Measurements from ENCODE around the gene SLC17A3. TPM values are rescaled to one million over a fixed set of nuclear protein-coding genes. Genes with fewer than 3 reads are reported as not detected.

The SLC17A3 gene
- total and polyA plus RNA-seq, 10 of the 15 experiments (the other 5 are each of a cell fraction or from before 2014, with no cell fraction given): not detected

GRCh38 chr6:25868436-25869183, 5.4 kb downstream of the SLC17A3 start:
- Histone ChIP-seq H3K9ac (ENCODE audit: control insufficient read depth, insufficient read depth, low read length) (no peak overlapping the region), H3K27me3 (replicated peaks in 1 of 2; ENCODE audit: control insufficient read depth in 2 of 2, insufficient read depth in 2 of 2, low read length in 1 of 2) (peaks cover 0 to 3% of the 10 kb centered on the region in 2 experiments; a peak in 2 of 4 replicates), H3K36me3 (ENCODE audit: control insufficient read depth in 2 of 2, insufficient read depth in 2 of 2, low read length in 1 of 2) (no peaks in the 10 kb centered on the region), H3K4me1 (ENCODE audit: control insufficient read depth, insufficient read depth, low read length) (no peaks in the 10 kb centered on the region), H3K9me3 (replicated peaks; ENCODE audit: control insufficient read depth, insufficient read depth, low read length) (no peaks in the 10 kb centered on the region), H3K27ac (ENCODE audit: control insufficient read depth, insufficient read depth) (no peak overlapping the region), H3K79me2 (ENCODE audit: control insufficient read depth, insufficient read depth, low read length) (no peaks in the 10 kb centered on the region), H2AFZ (ENCODE audit: control insufficient read depth, low read depth, low read length) (no peak overlapping the region), H3K4me2 (ENCODE audit: control insufficient read depth, insufficient read depth) (no peak overlapping the region), H4K20me1 (ENCODE audit: control insufficient read depth, insufficient read depth) (no peaks in the 10 kb centered on the region), H3K4me3 (no peak overlapping the region)
- RAD21 ChIA-PET (ENCODE audit: unreplicated experiment): no interaction called here
- no peak for DNase-seq (ENCODE audit: low read depth, low spot score)
- 10% methylated on average over 3 of the region's 3 CpGs for WGBS (ENCODE audit: insufficient coverage, insufficient replicate concordance, low lambda C conversion rate, missing lambda C conversion rate)
- no peak for ATAC-seq
- CTCF ChIA-PET: no interaction called here
- TF ChIP-seq NFYB (IDR thresholded peaks at IDR 0.05; ENCODE audit: insufficient read depth, low read depth, low read length): no peak
- TF ChIP-seq ZNF217 (IDR thresholded peaks at IDR 0.05): no peak
- TF ChIP-seq WRNIP1 (IDR thresholded peaks at IDR 0.05; ENCODE audit: borderline replicate concordance, low read depth, low read length): no peak
- no peak for TF ChIP-seq RELB (IDR thresholded peaks at IDR 0.05; ENCODE audit: low read depth)
- TF ChIP-seq JUND (IDR thresholded peaks at IDR 0.05; ENCODE audit: low read depth, low read length): no peak
- TF ChIP-seq ASH2L (IDR thresholded peaks at IDR 0.05; ENCODE audit: borderline replicate concordance, low read depth): no peak
- no peak for TF ChIP-seq CHD4 (IDR thresholded peaks at IDR 0.05)
- no peak for TF ChIP-seq MTA2 (IDR thresholded peaks at IDR 0.05; ENCODE audit: low read depth)
- TF ChIP-seq ZNF207 (IDR thresholded peaks at IDR 0.05; ENCODE audit: borderline replicate concordance): no peak
- no peak for TF ChIP-seq PAX5 (IDR thresholded peaks at IDR 0.05; ENCODE audit: borderline replicate concordance, low read depth, low read length)
- TF ChIP-seq, protein P1, sequence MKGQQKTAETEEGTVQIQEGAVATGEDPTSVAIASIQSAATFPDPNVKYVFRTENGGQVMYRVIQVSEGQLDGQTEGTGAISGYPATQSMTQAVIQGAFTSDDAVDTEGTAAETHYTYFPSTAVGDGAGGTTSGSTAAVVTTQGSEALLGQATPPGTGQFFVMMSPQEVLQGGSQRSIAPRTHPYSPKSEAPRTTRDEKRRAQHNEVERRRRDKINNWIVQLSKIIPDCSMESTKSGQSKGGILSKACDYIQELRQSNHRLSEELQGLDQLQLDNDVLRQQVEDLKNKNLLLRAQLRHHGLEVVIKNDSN (IDR thresholded peaks at IDR 0.05; ENCODE audit: borderline replicate concordance, extremely low read length, insufficient read depth, low read depth, low read length): no peak
- no peak for TF ChIP-seq MXI1 (IDR thresholded peaks at IDR 0.05; ENCODE audit: low read depth, low read length)
- no peak for TF ChIP-seq TBL1XR1 (IDR thresholded peaks at IDR 0.05; ENCODE audit: low read depth, low read length)
- TF ChIP-seq BCL3 (IDR thresholded peaks at IDR 0.05; ENCODE audit: borderline replicate concordance, insufficient read depth, low read depth, low read length, poor library complexity, severe bottlenecking): no peak
- no peak for TF ChIP-seq POU2F2 (IDR thresholded peaks at IDR 0.05; ENCODE audit: borderline replicate concordance, low read depth, low read length)
- SMC1A ChIA-PET (ENCODE audit: uncharacterized antibody, unreplicated experiment): no interaction called here
- POLR2A ChIA-PET: no interaction called here
- in situ Hi-C loops (cut with MboI) (no loop called here), intact Hi-C loops (cut with micrococcal nuclease; ENCODE audit: unreplicated experiment) (no loop called here)
- no TSS peak for BruUV-seq (replicated peaks)
- FAIRE-seq: no peak
